ENCODE results near the gene PDLIM4.

- TF ChIP-seq CTCF (conservative IDR thresholded peaks at IDR 0.05), result no peak
- TF ChIP-seq ZFX (IDR thresholded peaks at IDR 0.05), result no peak
Measured at GRCh38 chr5:132211787-132212186, 45.7 kb upstream of the PDLIM4 start.
